OCI-LY7 (cell line): ENCODE data around the gene SRL. TPM values are rescaled to one million over a fixed set of nuclear protein-coding genes. Genes with fewer than 3 reads are reported as not detected.

Source experiments
- BruUV-seq: library from RNA; stranded (reverse); fragments of 400-500 nt; replicated peaks from 2 replicates; lab custom pipeline; 2021; lab: Mats Ljungman, UMichigan
- CTCF ChIA-PET: fragments of 300-600 bp; sonication (Branson Sonifier 250); formaldehyde crosslinking; loops from one replicate; lab custom pipeline; 2022; ENCODE audit warnings: antibody characterized with exemption; ENCODE audit not compliant: unreplicated experiment; lab: Charles Lee
- POLR2A ChIA-PET: fragments of 300-600 bp; sonication (Branson Sonifier 250); formaldehyde crosslinking; loops from one replicate; lab custom pipeline; 2022; ENCODE audit warnings: antibody characterized with exemption; lab: Charles Lee
- DNase-seq: peaks from one replicate; pipeline ENCODE4 v3.0.0-alpha.2; 2015; ENCODE audit warnings: low spot score
- H2AFZ ChIP-seq: fragments of 200-600 bp; sonication (generic), shearing (Covaris generic); 2 replicates; pipeline ENCODE4 v1.6.1; 2014; ENCODE audit warnings: mild to moderate bottlenecking, antibody characterized with exemption, low read length, moderate library complexity
- H3K27ac ChIP-seq: fragments of 200-600 bp; sonication (generic); 2 replicates; pipeline ENCODE4 v1.5.1; 2014; ENCODE audit warnings: mixed run types, low read depth, mild to moderate bottlenecking, moderate library complexity, low read length, inconsistent platforms; ENCODE audit not compliant: poor library complexity, severe bottlenecking
- H3K36me3 ChIP-seq: fragments of 200-600 bp; sonication (generic); 2 replicates; pipeline ENCODE4 v1.6.1; 2014; ENCODE audit warnings: mild to moderate bottlenecking, antibody characterized with exemption, low read length, moderate library complexity, mixed read lengths; ENCODE audit not compliant: insufficient read depth
- H3K4me1 ChIP-seq: fragments of 200-600 bp; sonication (generic); 2 replicates; pipeline ENCODE4 v1.5.1; 2014; ENCODE audit warnings: mild to moderate bottlenecking, low read length; ENCODE audit not compliant: insufficient read depth, poor library complexity, severe bottlenecking
- H3K4me2 ChIP-seq: fragments of 200-600 bp; sonication (generic); 2 replicates; pipeline ENCODE4 v1.6.1; 2014; ENCODE audit warnings: mild to moderate bottlenecking, low read length
- H3K4me3 ChIP-seq: fragments of 200-600 bp; sonication (generic); 2 replicates; pipeline ENCODE4 v1.5.1; 2014; ENCODE audit warnings: mild to moderate bottlenecking, low read depth, low read length; ENCODE audit not compliant: poor library complexity, severe bottlenecking
- H3K79me2 ChIP-seq: fragments of 200-600 bp; sonication (generic); 2 replicates; pipeline ENCODE4 v1.6.1; 2016; ENCODE audit warnings: low read depth, mild to moderate bottlenecking, low read length, moderate library complexity, mixed read lengths; ENCODE audit not compliant: insufficient read depth
- H3K9me2 ChIP-seq: fragments of 200-600 bp; sonication (generic); 2 replicates; pipeline ENCODE4 v1.6.1; 2016; ENCODE audit warnings: mild to moderate bottlenecking, low read length, mixed read lengths; ENCODE audit not compliant: insufficient read depth
- H3K9me3 ChIP-seq: fragments of 200-600 bp; sonication (generic); 2 replicates; pipeline ENCODE4 v1.6.1; 2014; ENCODE audit warnings: mild to moderate bottlenecking, mixed run types, low read length, mixed read lengths
- H4K20me1 ChIP-seq: fragments of 200-600 bp; sonication (generic); 2 replicates; pipeline ENCODE4 v1.6.1; 2014; ENCODE audit warnings: mild to moderate bottlenecking, antibody characterized with exemption, low read length, moderate library complexity, mixed read lengths; ENCODE audit not compliant: insufficient read depth
- EZH2phosphoT487 ChIP-seq: fragments of 200-600 bp; sonication (generic); IDR thresholded peaks from 2 replicates; pipeline ENCODE4 v1.6.1; 2018; ENCODE audit warnings: low read depth, borderline replicate concordance, mild to moderate bottlenecking, mixed run types, antibody characterized with exemption, low read length, moderate library complexity, mixed read lengths
- intact Hi-C: fragments of 100-400 bp; cut with micrococcal nuclease; formaldehyde crosslinking; loops from one replicate; pipeline ENCODE4 v1.10.0; 2022; ENCODE audit not compliant: unreplicated experiment
- total RNA-seq, 2 experiments: library from RNA; depleted of rRNA in 1 of 2; stranded (reverse); fragments of >200 nt in 1 of 2; shearing (Covaris generic) in 1 of 2; gene quantifications; 2 replicates each; pipeline ENCODE4 v1.2.3, GENCODE V29; 2014 to 2022
- TF ChIP-seq, protein P1 (sequence below): fragments of 200-600 bp; sonication (generic); conservative IDR thresholded peaks from 2 replicates; pipeline ENCODE4 v1.5.1; 2014; ENCODE audit warnings: mild to moderate bottlenecking, antibody characterized with exemption, low read length, moderate library complexity, mixed read lengths

Gene SRL
- total RNA-seq, 2 experiments from 2014 or later = not detected

DNA sequence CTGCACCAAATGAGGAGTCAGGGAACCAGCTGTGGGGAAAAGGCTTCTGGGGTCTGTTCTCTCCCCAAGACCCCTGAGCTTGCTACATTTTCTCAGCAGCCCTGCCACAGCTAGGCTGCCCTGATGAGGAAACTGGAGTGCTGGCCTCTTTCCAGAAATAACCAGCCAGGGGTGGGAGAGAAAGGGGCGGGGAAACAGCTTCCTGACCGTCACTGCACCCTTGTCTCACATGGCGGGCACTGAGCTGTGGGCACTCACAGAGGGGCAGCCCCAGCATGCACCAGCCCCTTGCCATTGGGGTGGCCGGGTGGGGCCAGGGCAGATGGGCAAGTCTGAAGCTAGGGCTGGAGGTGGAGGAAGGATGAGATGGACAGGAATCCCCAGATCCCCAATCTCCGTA, 2.9 kb downstream of the SRL start:
- CTCF ChIA-PET = no interaction called here

DNA sequence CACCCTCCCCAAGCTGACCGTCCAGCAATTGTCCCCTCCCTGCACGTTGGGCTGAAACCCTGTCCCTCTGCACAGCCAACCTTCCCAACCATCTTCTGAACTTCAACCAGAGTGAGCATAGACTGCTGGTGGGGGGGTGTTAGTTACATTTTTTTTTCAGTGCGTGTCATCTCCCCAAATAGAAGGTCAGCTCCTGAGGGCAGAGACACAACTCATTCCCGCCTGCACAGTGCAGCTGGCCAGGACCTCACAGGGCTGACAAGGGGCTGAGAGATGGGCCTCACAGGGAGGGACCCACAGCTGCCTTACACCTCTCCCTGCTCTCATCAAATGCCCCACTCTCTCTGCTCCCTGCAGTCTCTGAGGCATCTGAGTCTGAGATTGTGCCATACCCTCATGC, 8.4 kb downstream of the SRL start:
- H3K79me2 ChIP-seq = no peaks in the 10 kb centered on the region
- H3K9me2 ChIP-seq = no peaks in the 10 kb centered on the region
- no peaks in the 10 kb centered on the region for H3K36me3 ChIP-seq
- no peak for DNase-seq
- H4K20me1 ChIP-seq = no peaks in the 10 kb centered on the region
- intact Hi-C loops = no loop called here
- H2AFZ ChIP-seq = no peak overlapping the region
- no peak for TF ChIP-seq EZH2phosphoT487
- TF ChIP-seq, protein P1, sequence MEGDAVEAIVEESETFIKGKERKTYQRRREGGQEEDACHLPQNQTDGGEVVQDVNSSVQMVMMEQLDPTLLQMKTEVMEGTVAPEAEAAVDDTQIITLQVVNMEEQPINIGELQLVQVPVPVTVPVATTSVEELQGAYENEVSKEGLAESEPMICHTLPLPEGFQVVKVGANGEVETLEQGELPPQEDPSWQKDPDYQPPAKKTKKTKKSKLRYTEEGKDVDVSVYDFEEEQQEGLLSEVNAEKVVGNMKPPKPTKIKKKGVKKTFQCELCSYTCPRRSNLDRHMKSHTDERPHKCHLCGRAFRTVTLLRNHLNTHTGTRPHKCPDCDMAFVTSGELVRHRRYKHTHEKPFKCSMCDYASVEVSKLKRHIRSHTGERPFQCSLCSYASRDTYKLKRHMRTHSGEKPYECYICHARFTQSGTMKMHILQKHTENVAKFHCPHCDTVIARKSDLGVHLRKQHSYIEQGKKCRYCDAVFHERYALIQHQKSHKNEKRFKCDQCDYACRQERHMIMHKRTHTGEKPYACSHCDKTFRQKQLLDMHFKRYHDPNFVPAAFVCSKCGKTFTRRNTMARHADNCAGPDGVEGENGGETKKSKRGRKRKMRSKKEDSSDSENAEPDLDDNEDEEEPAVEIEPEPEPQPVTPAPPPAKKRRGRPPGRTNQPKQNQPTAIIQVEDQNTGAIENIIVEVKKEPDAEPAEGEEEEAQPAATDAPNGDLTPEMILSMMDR = no peak
- no peaks in the 10 kb centered on the region for H3K4me1 ChIP-seq
- no TSS peak for BruUV-seq
- H3K4me3 ChIP-seq = no peak overlapping the region
- H3K4me2 ChIP-seq = no peak overlapping the region
- POLR2A ChIA-PET = no interaction called here
- no peaks in the 10 kb centered on the region for H3K9me3 ChIP-seq
- CTCF ChIA-PET = no interaction called here
- H3K27ac ChIP-seq = no peak overlapping the region

More for the DNA sequence above, 2.9 kb downstream of the SRL start:
- Histone ChIP-seq H3K36me3 (no peaks in the 10 kb centered on the region), H3K27ac (no peak overlapping the region), H3K4me2 (no peak overlapping the region), H3K4me3 (no peak overlapping the region), H3K9me2 (no peaks in the 10 kb centered on the region), H2AFZ (no peak overlapping the region), H3K9me3 (no peaks in the 10 kb centered on the region), H3K79me2 (no peaks in the 10 kb centered on the region), H4K20me1 (no peaks in the 10 kb centered on the region), H3K4me1 (no peaks in the 10 kb centered on the region)
- POLR2A ChIA-PET = no interaction called here
- DNase-seq = no peak
- intact Hi-C loops = no loop called here
- no peak for TF ChIP-seq EZH2phosphoT487
- TF ChIP-seq, protein P1 = no peak
- no TSS peak for BruUV-seq

DNA sequence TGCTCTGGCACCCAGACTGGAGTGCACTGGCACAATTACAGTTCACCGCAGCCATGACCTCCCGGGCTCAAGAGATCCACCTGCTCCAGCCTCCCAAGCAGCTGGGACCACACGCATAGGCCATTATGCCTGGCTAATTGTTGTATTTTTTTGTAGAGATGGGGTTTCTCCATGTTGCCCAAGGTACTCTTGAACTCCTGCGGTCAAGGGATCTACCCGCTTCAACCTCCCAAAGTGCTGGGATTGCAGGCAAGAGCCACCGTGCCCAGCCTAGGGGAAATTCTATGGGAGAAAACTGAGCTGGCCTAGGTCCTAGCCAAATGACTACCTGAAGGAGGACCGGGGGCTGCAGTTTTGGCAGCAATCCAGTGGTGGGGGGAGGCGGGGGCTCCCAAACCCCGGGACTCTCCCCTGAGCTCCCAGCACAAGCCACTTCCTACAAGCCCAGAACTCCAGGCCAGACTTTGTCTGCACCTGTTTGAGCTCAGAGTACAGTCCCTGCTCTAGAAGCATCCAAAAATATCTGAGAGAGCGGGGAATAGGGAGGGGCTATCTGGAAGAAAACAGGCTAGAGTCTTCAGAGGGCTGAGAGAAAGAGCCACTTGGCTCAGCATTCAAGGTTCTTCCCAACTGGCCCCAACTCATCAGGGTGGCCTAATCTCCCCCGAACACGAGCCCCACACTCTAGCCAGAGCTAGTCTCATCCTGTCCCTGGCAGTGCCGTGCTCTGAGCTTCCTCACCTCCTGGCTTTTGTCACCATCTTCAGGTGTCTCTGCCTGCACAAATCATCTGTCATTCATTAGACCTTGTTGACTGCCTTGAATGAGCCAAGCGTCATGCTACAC, 9.1 kb downstream of the SRL start:
- no peak overlapping the region for H2AFZ ChIP-seq
- no peaks in the 10 kb centered on the region for H3K4me1 ChIP-seq
- BruUV-seq = no TSS peak
- CTCF ChIA-PET = no interaction called here
- POLR2A ChIA-PET = no interaction called here
- H3K79me2 ChIP-seq = no peaks in the 10 kb centered on the region
- no peaks in the 10 kb centered on the region for H3K9me3 ChIP-seq
- H3K4me3 ChIP-seq = no peak overlapping the region
- DNase-seq = no peak
- H3K36me3 ChIP-seq = no peaks in the 10 kb centered on the region
- intact Hi-C loops = no loop called here
- H4K20me1 ChIP-seq = no peaks in the 10 kb centered on the region
- no peak for TF ChIP-seq EZH2phosphoT487
- TF ChIP-seq, protein P1 = no peak
- no peak overlapping the region for H3K4me2 ChIP-seq
- H3K27ac ChIP-seq = no peak overlapping the region
- no peaks in the 10 kb centered on the region for H3K9me2 ChIP-seq
